Myocyte (in vitro differentiated cells): Measurements from ENCODE around the gene C1orf141. TPM values are rescaled to one million over a fixed set of nuclear protein-coding genes. Genes with fewer than 3 reads are reported as not detected.
"Not testable (repeated sequence)": the region's sequence is repeated elsewhere in the genome, so short reads cannot be mapped to it uniquely, and the experiment has no call there.

Experiments
- DNase-seq: peaks from one replicate; pipeline ENCODE4 v3.0.0-alpha.2; 2012; ENCODE audit warnings: low read depth
- total RNA-seq: library from RNA; depleted of rRNA; stranded (reverse); fragments of >200 nt; gene quantifications from 2 replicates; pipeline ENCODE4 v1.2.3, GENCODE V29; 2014

Gene C1orf141
- total RNA-seq, 1 donor from 2014 or later, result not detected

DNA sequence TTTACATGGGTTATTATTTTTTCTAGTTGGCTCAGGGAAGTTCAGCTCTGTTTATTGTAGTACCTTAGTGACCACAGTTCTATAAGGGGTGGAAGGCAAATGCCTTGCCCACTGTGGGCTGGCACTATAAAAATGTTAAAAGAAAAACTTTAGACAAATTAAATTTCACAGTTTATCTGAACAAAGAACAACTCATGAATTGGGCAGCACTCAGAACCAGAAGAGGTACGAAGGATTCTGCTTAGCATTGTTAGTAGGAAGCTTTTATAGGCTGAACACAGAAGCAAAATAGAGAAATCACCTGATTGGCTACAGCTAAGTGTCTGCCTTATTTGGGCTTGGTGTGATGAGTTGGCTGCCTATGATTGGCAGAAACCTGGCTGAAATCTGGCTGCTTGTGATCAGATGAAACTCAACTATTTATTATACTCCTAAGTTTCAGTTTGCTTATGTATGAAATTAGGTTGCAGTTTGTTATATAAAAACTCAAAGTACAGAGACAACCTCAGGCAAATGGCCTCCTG lies 45.0 kb downstream of the C1orf141 start:
- DNase-seq, result no peak

DNA sequence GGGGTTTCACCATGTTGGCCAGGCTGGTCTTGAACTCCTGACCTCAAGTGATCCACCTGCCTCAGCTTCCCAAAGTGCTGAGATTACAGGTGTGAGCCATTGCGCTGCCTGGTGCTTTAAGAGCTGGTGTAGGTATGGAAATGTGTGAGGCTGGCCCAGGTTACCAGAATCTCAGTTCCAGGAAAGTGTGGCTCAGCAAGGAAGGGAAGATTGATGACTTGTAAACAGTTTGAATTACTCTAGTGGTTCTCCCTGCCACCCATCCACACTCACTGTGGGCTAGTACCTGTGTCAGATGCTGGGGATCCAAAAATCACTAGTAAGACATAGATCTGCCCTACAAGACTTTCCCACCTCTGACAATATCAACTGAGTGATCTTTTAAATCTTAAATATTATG lies 46.3 kb downstream of the C1orf141 start:
- no peak for DNase-seq

DNA sequence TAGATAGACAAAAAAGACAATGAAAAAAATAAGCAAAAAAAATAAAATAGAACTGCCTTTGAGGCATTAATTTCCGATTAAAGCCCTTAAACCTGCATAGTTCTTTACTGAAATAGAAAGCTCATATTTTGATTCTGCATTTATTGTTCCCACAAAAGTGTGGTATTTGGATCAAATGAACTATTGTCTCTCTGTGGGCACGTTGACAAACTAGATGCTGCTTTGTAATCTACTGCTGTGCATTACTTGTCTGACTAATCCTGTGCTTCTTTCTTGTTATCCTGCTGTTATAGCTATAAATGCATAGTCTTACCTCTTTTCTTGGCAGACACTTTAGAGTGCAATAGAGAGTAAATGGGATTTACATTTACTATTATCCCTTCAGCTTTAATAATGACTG lies 49.4 kb downstream of the C1orf141 start:
- DNase-seq, result no peak

DNA sequence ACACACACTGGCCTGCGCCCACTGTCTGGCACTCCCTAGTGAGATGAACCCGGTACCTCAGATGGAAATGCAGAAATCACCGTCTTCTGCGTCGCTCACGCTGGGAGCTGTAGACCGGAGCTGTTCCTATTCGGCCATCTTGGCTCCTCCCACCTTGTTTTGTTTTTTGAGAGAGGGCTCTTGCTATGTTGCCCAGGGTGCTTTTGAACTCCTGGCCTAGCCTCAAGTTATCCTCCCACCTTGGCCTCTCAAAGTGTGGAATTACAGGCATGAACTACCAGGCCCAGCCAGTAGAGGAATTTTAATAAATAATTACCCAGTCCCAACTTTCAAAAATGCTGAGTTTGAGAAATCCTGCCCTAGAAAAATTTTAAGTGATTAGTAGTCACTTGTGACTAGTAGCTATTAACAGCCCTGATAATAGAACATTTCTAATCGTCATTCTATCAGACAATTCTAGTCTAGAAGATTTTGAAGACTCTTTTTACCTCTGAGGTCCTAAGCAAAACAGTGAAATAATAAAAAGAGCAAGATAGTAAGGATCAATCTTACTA lies 49.9 kb downstream of the C1orf141 start:
- DNase-seq, result no peak

DNA sequence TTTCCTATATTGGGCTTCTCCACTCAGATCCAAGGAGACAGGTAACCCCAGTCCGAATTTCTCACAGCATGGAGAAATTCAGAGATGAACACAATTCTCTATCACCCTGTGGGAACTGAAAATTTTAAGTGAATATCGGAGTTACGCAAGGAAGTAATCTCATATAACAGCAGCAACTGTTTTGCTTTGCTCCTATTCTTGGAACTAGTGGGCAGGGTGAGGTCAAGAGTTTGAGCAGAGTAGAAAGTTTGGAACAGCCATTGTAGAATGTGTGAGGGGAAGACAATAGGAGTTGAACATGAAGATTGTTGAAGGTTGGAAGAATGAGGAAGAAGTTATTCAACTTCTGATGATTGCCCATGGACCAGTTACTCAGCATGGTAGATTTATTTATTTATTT lies 56.5 kb downstream of the C1orf141 start:
- peak; percentile 56 for DNase-seq

DNA sequence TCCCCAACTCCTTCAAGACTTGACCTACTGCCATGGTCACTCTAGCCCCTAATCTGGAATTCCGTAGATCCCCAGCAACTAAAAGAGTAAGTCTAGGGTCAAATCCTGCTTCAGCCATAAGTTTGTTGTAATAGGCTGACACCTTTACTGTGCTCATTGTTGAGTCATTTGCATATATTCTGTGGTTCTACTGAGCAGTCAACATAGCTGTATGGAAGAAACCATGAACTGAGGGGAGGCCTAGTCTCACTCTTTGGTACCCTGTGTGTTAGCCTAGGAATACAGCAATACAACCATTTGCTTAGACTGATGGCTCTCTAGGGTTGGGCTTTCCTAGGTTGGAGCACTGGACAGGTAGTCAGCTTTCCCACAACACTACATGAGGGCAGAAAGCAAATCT lies 57.2 kb downstream of the C1orf141 start:
- no peak for DNase-seq

DNA sequence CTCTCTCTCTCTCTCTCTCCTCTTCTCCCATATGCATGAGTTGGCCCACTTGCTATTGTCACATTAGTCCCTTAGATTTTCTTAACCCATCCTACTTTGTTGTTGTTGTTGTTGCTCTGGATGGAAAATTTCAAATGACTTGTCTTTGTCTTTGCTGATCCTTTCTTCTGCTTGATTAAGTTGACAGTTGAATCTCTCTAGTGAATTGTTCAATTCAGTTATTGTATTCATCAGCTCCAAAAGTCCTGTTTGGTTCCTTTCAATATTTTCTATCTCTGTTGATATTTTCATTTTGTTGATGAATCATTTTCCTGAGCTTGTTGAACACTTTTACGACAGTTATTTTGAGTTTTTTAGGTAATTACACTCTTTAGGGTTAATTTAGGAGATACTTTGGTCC lies 62.0 kb downstream of the C1orf141 start:
- DNase-seq, result no peak

DNA sequence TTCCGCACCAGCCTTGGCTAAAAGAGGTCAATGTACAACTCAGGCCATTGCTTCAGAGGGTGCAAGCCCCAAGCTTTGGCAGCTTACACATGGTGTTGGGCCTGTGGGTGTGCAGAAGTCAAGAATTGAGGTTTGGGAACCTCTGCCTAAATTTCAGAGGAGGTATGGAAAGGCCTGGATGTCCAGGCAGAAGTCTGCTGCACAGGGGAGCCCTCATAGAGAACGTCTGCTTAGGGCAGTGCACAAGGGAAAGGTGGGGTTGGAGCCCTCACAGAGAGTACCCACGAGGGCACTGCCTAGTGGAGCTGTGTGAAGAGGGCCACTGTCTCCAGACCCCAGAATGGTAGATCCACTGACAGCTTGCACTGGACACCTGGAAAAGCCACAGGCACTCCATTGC lies 67.1 kb downstream of the C1orf141 start:
- not testable (repeated sequence) for DNase-seq

DNA sequence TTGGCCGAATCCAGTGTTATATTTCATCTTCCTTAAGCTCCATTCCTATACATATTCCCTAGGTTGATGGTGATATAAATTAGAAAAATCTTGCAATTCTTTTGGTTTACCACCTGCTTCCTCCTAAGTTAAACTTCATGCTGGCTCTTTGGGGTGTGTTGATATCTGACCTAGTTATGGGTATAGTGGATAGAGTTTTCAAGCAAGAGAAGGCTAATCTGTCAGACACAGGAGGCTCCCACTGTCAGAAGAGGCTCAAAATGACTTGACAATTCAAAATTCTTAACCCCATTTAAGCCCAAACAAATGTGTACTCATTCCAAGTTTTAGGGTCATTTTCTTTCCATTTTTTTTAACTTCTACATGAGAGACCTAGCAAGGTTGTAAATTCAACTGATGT lies 72.4 kb downstream of the C1orf141 start:
- DNase-seq, result no peak

DNA sequence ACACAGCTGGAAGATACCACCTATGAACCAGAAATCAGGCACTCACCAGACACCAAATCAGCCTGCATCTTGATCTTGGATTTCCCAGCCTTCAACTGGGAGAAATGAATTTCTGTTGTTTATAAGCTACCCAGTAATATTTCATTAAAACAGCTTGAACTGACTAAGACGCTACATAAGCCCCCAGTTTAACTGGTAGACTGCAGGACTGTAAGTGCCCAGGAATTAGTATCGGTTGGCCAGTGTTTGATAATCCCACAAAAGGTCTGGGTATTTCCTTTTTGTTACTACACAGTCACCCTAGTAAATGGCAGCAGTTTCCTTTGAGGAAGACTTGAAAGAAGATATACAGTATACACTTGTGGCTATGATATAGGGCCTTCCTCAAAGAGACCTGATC lies 73.5 kb downstream of the C1orf141 start:
- DNase-seq, result no peak

DNA sequence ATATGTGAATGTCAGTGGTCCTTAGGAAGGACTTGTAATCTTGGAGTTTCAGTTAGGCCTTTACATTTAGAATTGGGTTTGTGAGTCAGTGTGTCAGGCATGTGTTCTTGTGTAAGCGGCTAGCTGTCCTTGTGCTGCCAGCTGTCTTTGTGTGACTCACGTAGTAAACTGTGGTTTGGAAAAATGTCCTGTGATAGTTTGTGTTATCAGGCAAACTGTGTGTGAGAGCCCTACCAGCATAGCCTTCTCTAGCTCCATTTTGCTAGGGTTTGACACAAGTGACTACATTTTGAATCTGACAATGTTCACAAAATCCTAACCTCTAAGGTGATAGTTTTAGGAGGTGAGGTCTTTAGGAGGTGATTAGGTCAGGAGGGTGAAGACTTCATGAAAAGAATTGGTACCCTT lies 74.0 kb downstream of the C1orf141 start:
- peak; percentile 95 for DNase-seq

DNA sequence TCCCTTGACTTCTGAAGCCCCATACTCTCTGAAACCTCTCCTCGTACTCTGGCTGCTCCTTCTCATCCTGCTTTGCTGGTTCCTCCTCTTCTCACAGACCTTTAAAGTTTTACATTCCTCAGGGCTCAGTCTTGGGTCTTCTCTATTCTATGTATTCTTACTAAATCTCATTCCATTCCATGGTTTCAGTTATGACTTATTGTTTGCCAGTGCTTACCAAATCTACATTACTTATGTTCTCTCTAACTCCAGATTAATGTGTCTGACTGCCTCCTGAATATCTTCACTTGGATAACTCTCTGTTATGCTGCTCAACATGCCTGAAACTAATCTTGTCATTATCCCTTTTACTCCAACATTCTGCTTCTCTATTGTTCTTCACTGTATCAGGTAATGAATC lies 75.4 kb downstream of the C1orf141 start:
- no peak for DNase-seq

DNA sequence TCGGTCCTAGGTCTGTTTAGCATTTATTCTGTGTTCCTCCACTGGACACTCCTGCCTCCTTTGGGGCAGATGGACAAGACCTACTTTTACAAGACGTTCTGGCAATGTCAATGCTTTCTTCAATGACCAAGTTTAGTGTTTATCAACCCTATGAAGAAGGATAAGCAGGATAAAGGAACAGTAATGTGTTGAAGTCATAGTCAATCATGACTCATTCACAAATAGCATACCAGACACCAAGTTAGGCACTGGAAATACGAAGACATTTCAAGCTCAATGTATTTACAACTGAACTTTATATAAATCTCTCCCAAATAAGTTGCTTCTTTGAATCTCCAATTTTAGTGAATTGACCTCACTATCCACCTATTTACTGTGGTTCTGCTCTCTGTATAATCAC lies 76.0 kb downstream of the C1orf141 start:
- DNase-seq, result no peak

DNA sequence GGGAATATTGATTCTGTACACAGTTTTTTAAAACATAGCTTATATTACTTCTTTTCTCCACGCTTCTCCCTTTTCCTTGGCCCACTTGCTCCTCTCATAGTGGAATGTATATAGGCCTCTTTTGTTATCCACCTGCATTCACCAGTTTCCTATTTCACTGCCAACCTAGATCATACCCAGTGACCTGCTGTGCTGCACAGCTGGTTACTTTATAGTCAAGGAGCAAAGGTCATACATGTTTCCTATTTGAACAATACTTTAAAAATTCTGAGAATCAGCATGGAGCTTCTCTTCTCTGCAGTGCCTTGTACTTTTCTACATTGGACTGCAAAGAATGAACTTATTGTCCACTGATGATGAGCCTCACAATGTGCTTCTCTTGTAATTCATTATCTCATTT lies 76.5 kb downstream of the C1orf141 start:
- DNase-seq, result no peak

DNA sequence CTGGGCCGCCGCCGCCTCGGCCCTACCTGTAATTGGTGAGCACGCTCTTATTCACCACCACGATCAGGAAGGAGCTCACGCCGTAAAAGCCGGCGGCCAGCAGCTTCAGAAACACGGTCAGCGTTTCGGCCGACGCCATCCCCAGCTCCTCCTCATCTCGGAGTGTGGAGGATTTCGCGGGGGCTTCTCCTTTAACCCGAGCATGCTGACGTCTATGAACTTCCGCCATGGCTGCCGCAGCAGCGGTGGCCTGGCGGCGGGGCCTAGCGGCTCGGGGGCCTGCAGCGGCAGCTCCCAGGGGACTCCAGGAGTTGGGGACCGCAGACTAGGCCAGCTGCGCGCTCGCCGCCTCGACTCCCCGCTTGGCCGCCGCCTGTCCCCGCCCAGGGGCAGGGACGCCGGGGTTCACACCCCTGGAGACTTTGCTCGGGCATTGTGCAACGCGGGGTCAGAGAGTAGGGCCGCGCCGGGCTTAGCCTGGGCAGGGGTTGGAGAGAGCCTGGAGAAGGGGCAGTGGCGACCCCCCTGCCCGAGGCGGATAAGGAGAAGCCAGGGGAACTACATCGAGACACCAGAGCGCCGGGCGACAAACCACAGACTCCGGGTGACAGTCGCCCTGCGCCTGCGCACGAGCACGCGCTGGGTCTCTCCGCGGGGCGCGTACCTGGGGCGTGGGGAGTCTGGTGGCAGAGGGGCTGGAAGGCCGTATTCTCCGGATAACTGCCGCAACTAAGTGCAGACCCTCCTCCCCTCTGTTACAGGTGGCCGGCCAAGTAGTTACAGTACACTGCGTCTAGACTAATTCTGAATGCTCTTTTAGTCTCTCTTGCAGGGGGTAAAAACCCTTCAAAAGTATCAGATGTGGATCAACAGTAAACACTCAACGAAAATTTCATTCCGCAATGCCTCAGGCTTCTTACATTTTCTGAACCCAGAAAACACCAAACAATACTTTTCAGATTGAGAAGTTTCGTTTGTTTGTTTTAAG lies 80.7 kb downstream of the C1orf141 start, which contains the start of gene SLC35D1:
Gene SLC35D1, minus strand, starts transcription at position 364 of the 988 bp plus-strand sequence. Its CDS starts 135 bp downstream, at position 229.
- DNase-seq, result peak; percentile 81

DNA sequence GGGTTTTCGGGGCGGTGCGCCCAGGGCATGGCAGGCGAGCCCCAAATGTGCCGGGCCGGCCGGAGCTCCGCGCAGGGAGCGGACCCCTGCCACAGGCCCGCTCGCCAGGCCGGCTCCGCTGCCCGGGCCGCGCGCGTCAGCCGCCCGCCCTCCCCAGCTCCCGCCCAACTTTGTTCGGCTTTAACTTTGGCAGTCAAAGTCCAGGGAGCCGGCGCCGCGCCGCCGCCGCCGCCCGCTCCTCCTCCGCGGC lies 81.3 kb downstream of the C1orf141 start:
- no peak for DNase-seq

DNA sequence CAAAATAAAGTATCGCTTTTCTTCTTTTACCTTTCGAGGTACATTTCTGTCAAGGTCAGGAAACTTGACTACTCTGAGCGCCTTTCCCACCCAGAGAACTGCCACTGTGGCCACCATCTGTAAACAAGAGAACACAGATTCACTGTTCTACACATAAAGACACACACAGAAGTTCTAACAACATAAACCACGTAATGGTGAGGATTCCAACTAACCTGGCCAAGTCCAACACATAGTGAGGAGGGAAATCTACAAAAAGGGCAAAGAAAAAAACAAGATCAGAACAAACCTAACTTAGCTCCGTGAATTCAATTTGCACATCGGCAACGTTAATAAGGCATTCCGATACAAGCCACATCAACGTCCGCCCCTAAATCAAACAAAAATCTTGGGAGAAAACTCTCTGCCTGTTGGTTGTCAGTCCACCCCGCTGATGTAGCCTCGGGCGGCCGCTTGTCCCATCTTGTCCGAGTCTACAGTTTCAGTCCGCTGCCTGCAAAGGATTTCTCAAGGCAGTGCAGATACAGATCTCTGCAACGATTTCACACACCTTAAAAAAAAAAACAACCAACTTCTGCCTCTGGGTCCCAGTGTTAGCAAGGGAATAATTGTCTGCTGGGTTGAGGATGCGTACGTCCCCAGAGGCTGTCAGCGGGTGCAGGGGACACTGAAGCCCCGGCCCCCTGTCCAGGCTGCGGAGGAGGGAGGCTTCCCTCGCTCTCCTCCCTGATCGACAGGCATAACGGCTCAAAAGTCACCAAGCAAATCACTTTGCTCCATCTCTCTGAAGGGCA lies 81.8 kb downstream of the C1orf141 start:
- peak; percentile 42 for DNase-seq

DNA sequence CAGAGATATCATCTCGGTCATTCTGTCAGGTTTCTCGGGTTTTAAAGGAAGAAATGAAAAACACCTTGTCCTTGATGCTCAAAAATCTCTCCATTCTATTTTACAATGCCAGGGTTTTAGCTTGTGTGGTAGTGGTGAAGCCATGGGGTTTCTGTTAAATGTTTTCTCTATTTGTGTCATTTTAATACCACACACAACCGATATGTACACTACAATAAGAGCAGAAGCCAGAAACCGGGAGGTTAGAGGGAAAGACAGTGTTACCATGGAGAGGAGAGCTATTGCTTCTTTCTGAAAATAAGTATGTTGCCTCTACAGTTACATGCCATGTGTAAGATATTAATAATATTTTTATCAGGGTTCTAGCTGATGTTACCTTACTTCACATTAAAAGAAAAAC lies 83.6 kb downstream of the C1orf141 start:
- no peak for DNase-seq

DNA sequence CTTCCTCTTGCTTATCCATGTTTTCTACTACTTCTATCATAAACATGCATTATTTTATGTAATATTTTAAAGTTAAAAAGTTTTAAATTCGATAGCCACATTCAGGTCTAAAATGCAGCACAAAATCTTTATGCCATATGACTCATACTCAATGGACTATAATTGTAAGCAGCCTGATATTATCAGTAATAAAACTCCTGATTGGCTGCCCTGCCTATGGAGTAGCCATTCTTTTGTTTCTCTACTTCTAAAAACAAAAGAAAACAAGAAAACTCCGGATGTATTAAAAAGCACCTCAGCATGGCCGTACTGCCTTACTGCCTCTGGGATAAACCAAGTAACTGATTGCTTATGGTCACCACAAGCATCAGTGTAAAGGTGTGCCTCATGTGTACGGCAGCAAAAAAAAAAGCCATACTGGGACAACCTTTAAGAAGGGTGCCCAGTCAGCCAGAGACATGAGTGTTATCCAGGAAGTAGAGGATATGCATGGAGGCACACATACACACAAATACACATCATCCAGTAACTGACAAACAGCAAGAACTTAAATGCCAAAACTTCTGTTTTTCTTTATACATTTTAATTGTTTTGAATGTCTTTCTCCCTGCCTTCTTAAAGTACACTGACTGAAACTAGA lies 90.0 kb downstream of the C1orf141 start:
- DNase-seq, result no peak

DNA sequence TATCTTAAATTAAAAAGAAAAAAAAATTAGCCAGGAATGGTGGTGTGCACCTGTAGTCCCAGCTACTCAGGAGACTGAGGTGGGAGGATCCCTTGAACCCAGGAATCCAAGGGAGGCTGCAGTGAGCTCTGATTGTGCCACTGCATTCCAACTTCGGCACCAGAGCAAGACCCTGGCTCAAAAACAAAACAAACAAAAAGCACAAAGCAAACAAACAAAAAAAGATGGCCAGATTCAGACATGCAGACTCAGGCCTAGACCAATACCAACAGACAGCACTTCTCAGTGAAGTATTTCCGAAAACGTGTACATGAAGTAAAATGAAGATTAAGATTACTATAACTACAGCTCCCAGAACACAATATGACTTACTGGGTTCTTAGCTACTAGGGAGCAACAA lies 91.4 kb downstream of the C1orf141 start:
- no peak for DNase-seq
